SK-N-SH (cell line): ENCODE results near the gene GUCY2C. TPM values are rescaled to one million over a fixed set of nuclear protein-coding genes. Genes with fewer than 3 reads are reported as not detected.

ENCODE experiments used
- CTCF ChIA-PET: fragments of 300-600, 350-600 bp; formaldehyde crosslinking; extraction: SDS; loops from one replicate; lab custom pipeline; 2021; lab: Yijun Ruan, JAX
- POLR2A ChIA-PET: fragments of 350-600 bp; sonication (Branson Sonifier 250); formaldehyde crosslinking; extraction: SDS; loops from one replicate; lab custom pipeline; 2020; ENCODE audit warnings: antibody characterized with exemption, inconsistent platforms; lab: Yijun Ruan, JAX
- DNase-seq: peaks from one replicate; pipeline ENCODE4 v3.0.0; 2012
- H2AFZ ChIP-seq: fragments of 200-600 bp; sonication (generic); 2 replicates; pipeline ENCODE4 v1.8.1; 2016; ENCODE audit warnings: antibody characterized with exemption, mild to moderate bottlenecking, low read depth
- H3F3A ChIP-seq: fragments of 200-600 bp; sonication (generic); replicated peaks from 2 replicates; pipeline ENCODE3; 2016; ENCODE audit warnings: antibody characterized with exemption, mild to moderate bottlenecking; ENCODE audit not compliant: insufficient read depth
- H3K27ac ChIP-seq, 2 experiments: fragments of 200-500 bp in 1 of 2; fragments of 200-600 bp in 1 of 2; sonication (Bioruptor generic) in 1 of 2; sonication (generic), shearing (Covaris generic) in 1 of 2; 2 replicates each; pipeline versions ENCODE4 v1.5.1 to v1.6.1; 2014 to 2016; ENCODE audit warnings: low read depth in 2 of 2, inconsistent platforms in 1 of 2, low read length in 1 of 2, mild to moderate bottlenecking in 1 of 2, mixed read lengths in 1 of 2
- H3K27me3 ChIP-seq: fragments of 200-600 bp; sonication (generic), shearing (Covaris generic); 2 replicates; pipeline ENCODE4 v1.6.1; 2016; ENCODE audit warnings: mixed run types; ENCODE audit not compliant: insufficient read depth
- H3K36me3 ChIP-seq, 2 experiments: fragments of 200-500 bp in 1 of 2; fragments of 200-600 bp in 1 of 2; sonication (Bioruptor generic) in 1 of 2; sonication (generic) in 1 of 2; replicated peaks in 1 of 2; 2 replicates each; pipeline versions ENCODE3 to v1.5.1; 2014 to 2016; ENCODE audit warnings: low read length in 1 of 2, mild to moderate bottlenecking in 1 of 2; ENCODE audit not compliant: insufficient read depth in 2 of 2, control insufficient read depth in 1 of 2
- H3K4me1 ChIP-seq, 2 experiments: fragments of 200-500 bp in 1 of 2; fragments of 200-600 bp in 1 of 2; sonication (Bioruptor generic) in 1 of 2; sonication (generic), shearing (Covaris generic) in 1 of 2; 2 replicates each; pipeline versions ENCODE4 v1.5.1 to v1.6.1; 2014 to 2016; ENCODE audit warnings: low read depth in 1 of 2, low read length in 1 of 2, mixed run types in 1 of 2; ENCODE audit not compliant: insufficient read depth in 2 of 2, control insufficient read depth in 1 of 2
- H3K4me2 ChIP-seq: fragments of 200-600 bp; sonication (generic), shearing (Covaris generic); 2 replicates; pipeline ENCODE4 v1.6.1; 2017; ENCODE audit warnings: mixed run types
- H3K4me3 ChIP-seq, 2 experiments: fragments of 200-500 bp in 1 of 2; fragments of 200-600 bp in 1 of 2; sonication (Bioruptor generic) in 1 of 2; sonication (generic), shearing (Covaris generic) in 1 of 2; 2 replicates each; pipeline versions ENCODE4 v1.5.1 to v1.8.1; 2014 to 2016; ENCODE audit warnings: low read depth in 2 of 2, inconsistent platforms in 1 of 2, low read length in 1 of 2, mild to moderate bottlenecking in 1 of 2, mixed read lengths in 1 of 2, moderate library complexity in 1 of 2
- H3K79me2 ChIP-seq: fragments of 200-600 bp; sonication (generic); 2 replicates; pipeline ENCODE4 v1.8.1; 2017; ENCODE audit warnings: mild to moderate bottlenecking; ENCODE audit not compliant: insufficient read depth
- H3K9ac ChIP-seq: fragments of 200-600 bp; sonication (generic); 2 replicates; pipeline ENCODE4 v1.6.1; 2017; ENCODE audit warnings: mixed run types
- H3K9me2 ChIP-seq: fragments of 200-600 bp; sonication (generic); 2 replicates; pipeline ENCODE4 v1.6.1; 2017; ENCODE audit warnings: mixed run types
- H3K9me3 ChIP-seq: fragments of 200-600 bp; sonication (generic); 2 replicates; pipeline ENCODE4 v1.6.1; 2017; ENCODE audit warnings: mixed run types, mild to moderate bottlenecking, moderate library complexity
- H4K20me1 ChIP-seq: fragments of 200-600 bp; sonication (generic); 2 replicates; pipeline ENCODE4 v1.6.1; 2017; ENCODE audit warnings: mild to moderate bottlenecking, mixed run types; ENCODE audit not compliant: insufficient read depth
- CHD2 ChIP-seq: fragments of 150-350 bp; IDR thresholded peaks from 2 replicates; pipeline ENCODE4 v1.6.1; 2018; ENCODE audit warnings: low read length; ENCODE audit not compliant: partially characterized antibody
- EP300 ChIP-seq, 2 experiments: IDR thresholded peaks; 2 replicates each; pipeline versions ENCODE4 v1.4.0 to v1.6.1; 2012; ENCODE audit warnings: borderline replicate concordance in 1 of 2, low read depth in 1 of 2, low read length in 1 of 2
- EZH2phosphoT487 ChIP-seq: fragments of 200-600 bp; sonication (generic); IDR thresholded peaks from 2 replicates; pipeline ENCODE4 v1.6.1; 2017; ENCODE audit warnings: low read depth, mixed run types, mild to moderate bottlenecking, antibody characterized with exemption, moderate library complexity, borderline replicate concordance
- FOSL2 ChIP-seq: IDR thresholded peaks from 2 replicates; pipeline ENCODE4 v1.4.0; 2012; ENCODE audit warnings: low read depth, mild to moderate bottlenecking, moderate library complexity, borderline replicate concordance
- FOXJ3 ChIP-seq: sonication (generic); formaldehyde crosslinking; IDR thresholded peaks from 2 replicates; pipeline ENCODE4 v1.5.1; 2020; ENCODE audit warnings: mild to moderate bottlenecking, missing genetic modification reagents
- IRF3 ChIP-seq: fragments of 150-350 bp; IDR thresholded peaks from 2 replicates; pipeline ENCODE4 v1.6.1; 2016; ENCODE audit warnings: mild to moderate bottlenecking, low read depth, low read length
- MXI1 ChIP-seq: IDR thresholded peaks from 2 replicates; pipeline ENCODE4 v1.6.1; 2012; ENCODE audit warnings: mild to moderate bottlenecking, low read depth, low read length, improper control_type of control experiment
- NFIC ChIP-seq: IDR thresholded peaks from 2 replicates; pipeline ENCODE4 v1.4.0; 2012; ENCODE audit warnings: borderline replicate concordance
- PBX3 ChIP-seq: IDR thresholded peaks from 2 replicates; pipeline ENCODE4; 2012
- SIN3A ChIP-seq: IDR thresholded peaks from 2 replicates; pipeline ENCODE4 v1.6.1; 2012; ENCODE audit warnings: low read depth, mild to moderate bottlenecking, low read length, moderate library complexity, borderline replicate concordance
- TAF1 ChIP-seq: IDR thresholded peaks from 2 replicates; pipeline ENCODE4 v1.6.1; 2012; ENCODE audit warnings: low read depth, mild to moderate bottlenecking, low read length, moderate library complexity, borderline replicate concordance
- TCF12 ChIP-seq: IDR thresholded peaks from 2 replicates; pipeline ENCODE4 v1.4.0; 2012
- YY1 ChIP-seq: IDR thresholded peaks from 2 replicates; pipeline ENCODE4 v1.4.0; 2012; ENCODE audit warnings: low read depth, mild to moderate bottlenecking
- WGBS: methylation state at CpG from one replicate; pipeline ENCODE4 v1.1.6; 2017; ENCODE audit warnings: low lambda C conversion rate; 5-methylcytosine and 5-hydroxymethylcytosine counted together
- polyA plus RNA-seq, 3 experiments: library from polyadenylated mRNA; depleted of rRNA; stranded (reverse); fragments of >200 nt; gene quantifications; 2 replicates each; pipeline ENCODE4 v1.2.3, GENCODE V29; 2012
- TF ChIP-seq, protein P1 (sequence below): fragments of 150-350 bp; IDR thresholded peaks from 2 replicates; pipeline ENCODE4 v1.6.1; 2017; ENCODE audit warnings: antibody characterized with exemption, low read length, low read depth, borderline replicate concordance

The GUCY2C gene
- polyA plus RNA-seq, 1 of the 3 experiments (the other 2 are of a cell fraction), result not detected

DNA sequence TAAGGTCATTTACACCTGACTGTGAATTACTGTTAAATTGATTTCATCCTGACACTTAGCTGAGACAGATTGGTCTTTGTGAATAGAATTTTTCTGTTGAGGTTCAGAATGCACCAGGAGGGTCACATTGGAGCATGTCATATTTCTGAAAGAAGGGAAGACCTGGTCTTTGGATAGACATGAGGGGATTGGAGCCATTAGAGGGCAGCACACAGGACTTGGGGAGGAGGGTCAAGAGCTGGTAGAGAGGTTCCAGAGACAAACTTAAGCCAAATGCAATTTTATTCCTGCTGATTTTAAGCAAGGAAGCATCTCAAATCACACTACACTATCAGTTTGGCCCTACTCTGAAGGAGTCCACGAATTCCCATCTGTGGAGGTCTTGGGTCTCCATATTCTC, 41.1 kb downstream of the GUCY2C start:
- WGBS, result 0% methylated on average over 1 of the region's 1 CpG
- no peaks in the 10 kb centered on the region for H3K9me3 ChIP-seq
- H3K36me3 ChIP-seq, result no peaks in the 10 kb centered on the region
- CTCF ChIA-PET, result interaction anchor here (1.3 kb wide), 1 partner anchor 417 kb away, joined by 3 read pairs; no protein-coding TSS in a partner anchor
- POLR2A ChIA-PET, result no interaction called here
- no peaks in the 10 kb centered on the region for H3K9me2 ChIP-seq
- H3K9ac ChIP-seq, result no peak overlapping the region
- no peak for DNase-seq
- no peak overlapping the region for H3K4me3 ChIP-seq
- TF ChIP-seq TAF1 (no peak), TCF12 (no peak), FOXJ3 (CRISPR knock-in tag) (no peak), CHD2 (no peak), YY1 (no peak), SIN3A (no peak), PBX3 (no peak), MXI1 (no peak), EZH2phosphoT487 (no peak), NFIC (no peak), FOSL2 (no peak), EP300 (IDR thresholded peaks at IDR 0.05; ENCODE audit: borderline replicate concordance in 1 of 2, low read depth in 1 of 2, low read length in 1 of 2) (no peak)
- TF ChIP-seq, protein P1, sequence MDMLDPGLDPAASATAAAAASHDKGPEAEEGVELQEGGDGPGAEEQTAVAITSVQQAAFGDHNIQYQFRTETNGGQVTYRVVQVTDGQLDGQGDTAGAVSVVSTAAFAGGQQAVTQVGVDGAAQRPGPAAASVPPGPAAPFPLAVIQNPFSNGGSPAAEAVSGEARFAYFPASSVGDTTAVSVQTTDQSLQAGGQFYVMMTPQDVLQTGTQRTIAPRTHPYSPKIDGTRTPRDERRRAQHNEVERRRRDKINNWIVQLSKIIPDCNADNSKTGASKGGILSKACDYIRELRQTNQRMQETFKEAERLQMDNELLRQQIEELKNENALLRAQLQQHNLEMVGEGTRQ, result no peak
- H4K20me1 ChIP-seq, result no peaks in the 10 kb centered on the region
- H3K4me1 ChIP-seq, result no peaks in the 10 kb centered on the region
- H3K4me2 ChIP-seq, result no peak overlapping the region
- H2AFZ ChIP-seq, result no peak overlapping the region
- no peak overlapping the region for H3K27ac ChIP-seq
- H3F3A ChIP-seq, result no peaks in the 10 kb centered on the region
- no peaks in the 10 kb centered on the region for H3K79me2 ChIP-seq
- no peaks in the 10 kb centered on the region; the same call in 1 of the 2 replicates for H3K27me3 ChIP-seq

- no peaks in the 10 kb centered on the region for H3K4me1 ChIP-seq
- ChIA-PET POLR2A (no interaction called here), CTCF (interaction anchor here (1.3 kb wide), 1 partner anchor 417 kb away, joined by 3 read pairs; no protein-coding TSS in a partner anchor)
- no peaks in the 10 kb centered on the region for H3K79me2 ChIP-seq
- H3K27ac ChIP-seq, result no peak overlapping the region
- no peaks in the 10 kb centered on the region for H4K20me1 ChIP-seq
- H3K36me3 ChIP-seq, result no peaks in the 10 kb centered on the region
- H3K27me3 ChIP-seq, result no peaks in the 10 kb centered on the region; the same call in 1 of the 2 replicates
- no peaks in the 10 kb centered on the region for H3K9me3 ChIP-seq
- no peak overlapping the region for H3K4me2 ChIP-seq
- no peaks in the 10 kb centered on the region for H3K9me2 ChIP-seq
- H3K4me3 ChIP-seq, result no peak overlapping the region
- no peak overlapping the region for H3K9ac ChIP-seq
- H2AFZ ChIP-seq, result no peak overlapping the region
- DNase-seq, result no peak
- H3F3A ChIP-seq, result no peaks in the 10 kb centered on the region
- TF ChIP-seq IRF3, result no peak
These were observed 41.6 kb downstream of the GUCY2C start for GRCh38 chr12:14654842-14655241.
